Activated CD4-positive, alpha-beta memory T cell treated with anti-CD3 and anti-CD28 coated beads for 36 hours (primary cell): ENCODE measurements around the gene SLC16A9. TPM values are rescaled to one million over a fixed set of nuclear protein-coding genes. Genes with fewer than 3 reads are reported as not detected.
"Not testable (repeated sequence)": the region's sequence is repeated elsewhere in the genome, so short reads cannot be mapped to it uniquely, and the experiment has no call there.

Source experiments
- CTCF ChIA-PET: fragments of 350-600 bp; sonication (Branson Sonifier 250); formaldehyde crosslinking; loops from one replicate; lab custom pipeline; 2021; ENCODE audit warnings: antibody characterized with exemption, inconsistent platforms; lab: Charles Lee
- POLR2A ChIA-PET: fragments of 350-600 bp; sonication (Branson Sonifier 250); formaldehyde crosslinking; loops from one replicate; lab custom pipeline; 2021; ENCODE audit warnings: antibody characterized with exemption; lab: Charles Lee
- DNase-seq: peaks from one replicate; pipeline ENCODE4 v3.0.0-alpha.2; 2020
- H3K27ac Mint-ChIP-seq: one replicate; pipeline ENCODE4 v1.8.0; 2021; ENCODE audit warnings: mixed read lengths
- H3K27me3 Mint-ChIP-seq: one replicate; pipeline ENCODE4 v1.8.0; 2021; ENCODE audit warnings: mixed read lengths
- H3K36me3 Mint-ChIP-seq: one replicate; pipeline ENCODE4 v1.8.0; 2021; ENCODE audit warnings: mixed read lengths
- H3K4me1 Mint-ChIP-seq: one replicate; pipeline ENCODE4 v1.8.0; 2021; ENCODE audit warnings: low read depth, mixed read lengths
- H3K4me3 Mint-ChIP-seq: one replicate; pipeline ENCODE4 v1.8.0; 2021; ENCODE audit warnings: mild to moderate bottlenecking, mixed read lengths
- H3K9me3 Mint-ChIP-seq: one replicate; pipeline ENCODE4 v1.8.0; 2021; ENCODE audit warnings: mixed read lengths
- intact Hi-C: fragments of 100-400 bp; cut with micrococcal nuclease; formaldehyde crosslinking; loops from one replicate; pipeline ENCODE4 v1.15.1; 2023
- total RNA-seq, 2 experiments: library from RNA; stranded (reverse); gene quantifications; one replicate each; pipeline ENCODE4 v1.2.3, GENCODE V29; 2021

Gene SLC16A9
- total RNA-seq, 2 experiments from 2014 or later = 0.40 to 0.44 TPM

- H3K9me3 Mint-ChIP-seq = no peaks in the 10 kb centered on the region
- no peak overlapping the region for H3K27ac Mint-ChIP-seq
- no peaks in the 10 kb centered on the region for H3K36me3 Mint-ChIP-seq
- no peak for DNase-seq
- H3K27me3 Mint-ChIP-seq = peaks cover 2% of the 10 kb centered on the region
- POLR2A ChIA-PET = no interaction called here
- H3K4me1 Mint-ChIP-seq = no peaks in the 10 kb centered on the region
- CTCF ChIA-PET = no interaction called here
- no peak overlapping the region for H3K4me3 Mint-ChIP-seq
- intact Hi-C loops = no loop called here
Measured at GRCh38 chr10:59736749-59737148, 27.1 kb upstream of the SLC16A9 start.

GRCh38 chr10:59735296-59735695, 25.6 kb upstream of the SLC16A9 start:
- Mint-ChIP-seq H3K27ac (no peak overlapping the region), H3K27me3 (peaks cover 2% of the 10 kb centered on the region), H3K9me3 (no peaks in the 10 kb centered on the region), H3K4me1 (no peaks in the 10 kb centered on the region), H3K4me3 (no peak overlapping the region), H3K36me3 (no peaks in the 10 kb centered on the region)
- CTCF ChIA-PET = no interaction called here
- no peak for DNase-seq
- intact Hi-C loops = no loop called here
- POLR2A ChIA-PET = no interaction called here

- CTCF ChIA-PET = no interaction called here
- intact Hi-C loops = no loop called here
- POLR2A ChIA-PET = no interaction called here
Measured at GRCh38 chr10:59734014-59734462, 24.4 kb upstream of the SLC16A9 start.

GRCh38 chr10:59733321-59734013, 23.8 kb upstream of the SLC16A9 start:
- H3K36me3 Mint-ChIP-seq, intact Hi-C loops, H3K27me3 Mint-ChIP-seq, DNase-seq, POLR2A ChIA-PET, H3K4me3 Mint-ChIP-seq, CTCF ChIA-PET, H3K27ac Mint-ChIP-seq, H3K9me3 Mint-ChIP-seq, H3K4me1 Mint-ChIP-seq: not testable (repeated sequence)

More at GRCh38 chr10:59734014-59734462, 24.4 kb upstream of the SLC16A9 start:
- H3K27ac Mint-ChIP-seq = no peak overlapping the region
- H3K36me3 Mint-ChIP-seq = no peaks in the 10 kb centered on the region
- DNase-seq = no peak
- H3K4me3 Mint-ChIP-seq = no peak overlapping the region
- H3K27me3 Mint-ChIP-seq = peaks cover 2% of the 10 kb centered on the region
- no peaks in the 10 kb centered on the region for H3K4me1 Mint-ChIP-seq
- no peaks in the 10 kb centered on the region for H3K9me3 Mint-ChIP-seq

- H3K27me3 Mint-ChIP-seq, DNase-seq, H3K9me3 Mint-ChIP-seq, POLR2A ChIA-PET, H3K4me1 Mint-ChIP-seq, H3K4me3 Mint-ChIP-seq, CTCF ChIA-PET, H3K36me3 Mint-ChIP-seq, intact Hi-C loops, H3K27ac Mint-ChIP-seq: not testable (repeated sequence)
Measured at GRCh38 chr10:59732849-59733248, 23.2 kb upstream of the SLC16A9 start.

GRCh38 chr10:59729167-59729566, 19.5 kb upstream of the SLC16A9 start:
- CTCF ChIA-PET, H3K27ac Mint-ChIP-seq, H3K4me3 Mint-ChIP-seq, intact Hi-C loops, POLR2A ChIA-PET, H3K27me3 Mint-ChIP-seq, H3K36me3 Mint-ChIP-seq, H3K4me1 Mint-ChIP-seq, DNase-seq, H3K9me3 Mint-ChIP-seq: not testable (repeated sequence)

GRCh38 chr10:59724098-59724938, 14.7 kb upstream of the SLC16A9 start:
- intact Hi-C loops = no loop called here
- POLR2A ChIA-PET = no interaction called here
- H3K27me3 Mint-ChIP-seq = peaks cover 9% of the 10 kb centered on the region
- no peaks in the 10 kb centered on the region for H3K36me3 Mint-ChIP-seq
- no peak overlapping the region for H3K4me3 Mint-ChIP-seq
- CTCF ChIA-PET = no interaction called here
- H3K27ac Mint-ChIP-seq = no peak overlapping the region
- peaks cover 3% of the 10 kb centered on the region for H3K9me3 Mint-ChIP-seq
- no peak for DNase-seq
- no peaks in the 10 kb centered on the region for H3K4me1 Mint-ChIP-seq

- no peak overlapping the region for H3K4me3 Mint-ChIP-seq
- intact Hi-C loops = no loop called here
- no peak for DNase-seq
- peaks cover 3% of the 10 kb centered on the region for H3K9me3 Mint-ChIP-seq
- no peaks in the 10 kb centered on the region for H3K36me3 Mint-ChIP-seq
- POLR2A ChIA-PET = no interaction called here
- peaks cover 15% of the 10 kb centered on the region for H3K27me3 Mint-ChIP-seq
- CTCF ChIA-PET = interaction anchor here (0.6 kb wide), 1 partner anchor 56 kb away, joined by 3 read pairs; no protein-coding TSS in a partner anchor
- no peak overlapping the region for H3K27ac Mint-ChIP-seq
- no peaks in the 10 kb centered on the region for H3K4me1 Mint-ChIP-seq
Measured at GRCh38 chr10:59720377-59720776, 10.7 kb upstream of the SLC16A9 start.

- ChIA-PET POLR2A (no interaction called here), CTCF (no interaction called here)
- DNase-seq = no peak
- H3K27me3 Mint-ChIP-seq = peaks cover 15% of the 10 kb centered on the region
- H3K9me3 Mint-ChIP-seq = peaks cover 3% of the 10 kb centered on the region
- H3K4me3 Mint-ChIP-seq = no peak overlapping the region
- intact Hi-C loops = no loop called here
- no peak overlapping the region for H3K27ac Mint-ChIP-seq
- H3K4me1 Mint-ChIP-seq = no peaks in the 10 kb centered on the region
- H3K36me3 Mint-ChIP-seq = no peaks in the 10 kb centered on the region
Measured at GRCh38 chr10:59719374-59719773, 9.7 kb upstream of the SLC16A9 start.

GRCh38 chr10:59718257-59718656, 8.6 kb upstream of the SLC16A9 start:
- Mint-ChIP-seq H3K36me3 (no peaks in the 10 kb centered on the region), H3K27me3 (peaks cover 19% of the 10 kb centered on the region), H3K4me3 (no peak overlapping the region), H3K4me1 (no peaks in the 10 kb centered on the region), H3K27ac (no peak overlapping the region), H3K9me3 (peaks cover 3% of the 10 kb centered on the region)
- intact Hi-C loops = no loop called here
- CTCF ChIA-PET = no interaction called here
- POLR2A ChIA-PET = no interaction called here
- no peak for DNase-seq

- POLR2A ChIA-PET = no interaction called here
- Mint-ChIP-seq H3K4me1 (no peaks in the 10 kb centered on the region), H3K9me3 (no peaks in the 10 kb centered on the region), H3K27me3 (peaks cover 34% of the 10 kb centered on the region), H3K27ac (no peak overlapping the region), H3K36me3 (no peaks in the 10 kb centered on the region), H3K4me3 (no peak overlapping the region)
- CTCF ChIA-PET = no interaction called here
- intact Hi-C loops = no loop called here
- DNase-seq = no peak
Measured at GRCh38 chr10:59713196-59713821, 3.7 kb upstream of the SLC16A9 start.

- Mint-ChIP-seq H3K27me3 (peaks cover 41% of the 10 kb centered on the region), H3K9me3 (no peaks in the 10 kb centered on the region), H3K4me1 (no peaks in the 10 kb centered on the region), H3K4me3 (no peak overlapping the region), H3K36me3 (no peaks in the 10 kb centered on the region), H3K27ac (no peak overlapping the region)
- DNase-seq = no peak
- POLR2A ChIA-PET = no interaction called here
- intact Hi-C loops = no loop called here
- CTCF ChIA-PET = interaction anchor here (0.9 kb wide), 1 partner anchor 89 kb away, joined by 3 read pairs; no protein-coding TSS in a partner anchor
Measured at GRCh38 chr10:59711871-59712494, 2.3 kb upstream of the SLC16A9 start.
